ENCODE data around the gene DNAI4. TPM values are rescaled to one million over a fixed set of nuclear protein-coding genes. Genes with fewer than 3 reads are reported as not detected.

The DNAI4 gene
- total and polyA plus RNA-seq, 2 of the 8 experiments (the other 6 are each of a cell fraction or from before 2014, with no cell fraction given), result 0.32 to 2.1 TPM

DNA sequence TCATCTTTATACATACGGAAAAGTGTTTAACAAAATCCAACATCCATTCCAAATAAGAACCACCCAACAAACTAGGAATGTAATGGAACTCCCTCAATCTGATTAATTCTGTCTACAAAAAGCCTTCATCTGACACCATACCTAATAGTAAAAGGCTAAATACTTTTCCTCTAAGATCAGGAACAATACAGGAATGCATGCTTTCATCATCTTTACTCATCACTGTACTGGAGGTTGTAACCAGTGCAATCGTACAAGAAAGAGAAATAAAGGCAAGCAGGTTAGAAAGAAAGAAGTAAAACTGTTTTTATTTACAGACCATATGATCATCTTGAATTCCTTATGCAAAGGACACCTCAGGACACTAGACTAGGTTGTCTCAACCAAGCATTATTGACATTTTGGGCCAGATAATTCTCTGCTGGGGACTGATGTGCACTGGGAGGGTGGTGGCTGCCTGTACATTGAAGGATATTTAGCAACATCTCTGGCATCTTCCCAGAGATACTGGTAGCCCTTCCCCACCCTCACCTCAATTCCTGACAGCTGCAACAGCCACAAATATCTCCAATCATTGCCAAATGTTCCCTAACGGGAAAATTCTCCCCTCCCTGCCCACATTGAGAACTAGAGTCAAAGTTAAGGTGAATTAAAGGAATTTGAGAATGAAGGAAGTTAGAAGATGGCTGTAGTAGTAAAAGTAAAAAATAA lies 93.0 kb downstream of the DNAI4 start:
- H2BK5ac ChIP-seq (ENCODE audit: low read depth, low read length), result no peak overlapping the region
- WGBS, 2 experiments (ENCODE audit: extremely low coverage in 1 of 2, insufficient coverage in 1 of 2, insufficient read length in 1 of 2, insufficient replicate concordance in 2 of 2, low coverage in 1 of 2, low lambda C conversion rate in 2 of 2, missing lambda C conversion rate in 1 of 2), result 89% methylated on average over 3 of the region's 3 CpGs; no CpG with 5 or more reads in 1 of the 2 experiments
- no peak for DNase-seq (ENCODE audit: low read depth in 1 of 2, low spot score in 2 of 2)
- TF ChIP-seq POLR2AphosphoS5 (IDR thresholded peaks at IDR 0.05; ENCODE audit: low read depth, low read length) (no peak), SRF (IDR thresholded peaks at IDR 0.05; ENCODE audit: low read depth, low read length) (no peak), SP1 (IDR thresholded peaks at IDR 0.05; ENCODE audit: low read depth, low read length) (no peak), KDM1A (IDR thresholded peaks at IDR 0.05; ENCODE audit: borderline replicate concordance, low read length) (no peak), SAP30 (IDR thresholded peaks at IDR 0.05; ENCODE audit: insufficient read depth, insufficient replicate concordance, low read length) (no peak), CBX5 (IDR thresholded peaks at IDR 0.05; ENCODE audit: low read depth, low read length) (no peak), FOSL1 (IDR thresholded peaks at IDR 0.05; ENCODE audit: insufficient read depth, low read depth, low read length) (no peak), RFX5 (IDR thresholded peaks at IDR 0.05; ENCODE audit: borderline replicate concordance, low read depth, low read length) (no peak), KDM4A (IDR thresholded peaks at IDR 0.05; ENCODE audit: low read depth, low read length, severe bottlenecking) (no peak), SUZ12 (IDR thresholded peaks at IDR 0.05; ENCODE audit: low read length) (no peak), EP300 (IDR thresholded peaks at IDR 0.05; ENCODE audit: borderline replicate concordance in 1 of 2, low read depth in 2 of 2, low read length in 2 of 2) (no peak), SP2 (IDR thresholded peaks at IDR 0.05; ENCODE audit: low read length) (no peak)
- TF ChIP-seq, protein P1, sequence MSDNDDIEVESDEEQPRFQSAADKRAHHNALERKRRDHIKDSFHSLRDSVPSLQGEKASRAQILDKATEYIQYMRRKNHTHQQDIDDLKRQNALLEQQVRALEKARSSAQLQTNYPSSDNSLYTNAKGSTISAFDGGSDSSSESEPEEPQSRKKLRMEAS (IDR thresholded peaks at IDR 0.05), result no peak

More for the DNA sequence above, 93.0 kb downstream of the DNAI4 start:
- no peak overlapping the region for H3K27ac ChIP-seq (ENCODE audit: low read depth, low read length)
- H3K4me2 ChIP-seq (ENCODE audit: insufficient read depth in 1 of 2, low read depth in 2 of 2, low read length in 2 of 2), result no peak overlapping the region
- H3K23me2 ChIP-seq (ENCODE audit: low read depth, low read length), result no peaks in the 10 kb centered on the region
- POLR2A ChIA-PET (ENCODE audit: partially characterized antibody), result no interaction called here
- H4K8ac ChIP-seq (ENCODE audit: extremely low read depth, insufficient read depth, low read length), result no peak overlapping the region
- H3K36me3 ChIP-seq (ENCODE audit: control insufficient read depth in 2 of 4, insufficient read depth in 4 of 4, low read length in 3 of 4), result no peaks in the 10 kb centered on the region
- no peak overlapping the region for H2BK20ac ChIP-seq (ENCODE audit: low read length)
- no peak overlapping the region for H2BK120ac ChIP-seq (replicated peaks; ENCODE audit: low read depth, low read length)
- H3K18ac ChIP-seq (ENCODE audit: extremely low read depth, low read length), result no peak overlapping the region
- no peaks in the 10 kb centered on the region for H3K79me2 ChIP-seq (ENCODE audit: control insufficient read depth in 1 of 2, insufficient read depth in 2 of 2, low read length in 2 of 2)
- H3K56ac ChIP-seq (replicated peaks; ENCODE audit: insufficient read length, low read depth, low read length), result no peak overlapping the region
- H3K9me3 ChIP-seq (ENCODE audit: insufficient read depth in 2 of 2, low read depth in 1 of 2, low read length in 1 of 2), result no peaks in the 10 kb centered on the region
- H3K9ac ChIP-seq (replicated peaks in 1 of 4; ENCODE audit: extremely low read depth in 1 of 4, low read depth in 3 of 4, low read length in 3 of 4), result no peak overlapping the region
- no peak overlapping the region for H3K14ac ChIP-seq (ENCODE audit: insufficient read length)
- H3K27me3 ChIP-seq (replicated peaks in 1 of 4; ENCODE audit: control insufficient read depth in 3 of 4, extremely low read depth in 1 of 4, insufficient read depth in 3 of 4, low read length in 3 of 4), result no peaks in the 10 kb centered on the region
- no peak overlapping the region for H2BK15ac ChIP-seq (ENCODE audit: low read length)
- H2AFZ ChIP-seq (ENCODE audit: low read length), result no peak overlapping the region
- H2AK5ac ChIP-seq (ENCODE audit: low read depth, low read length), result no peak overlapping the region
- no peak overlapping the region for H3K23ac ChIP-seq (ENCODE audit: insufficient read length)
- no peaks in the 10 kb centered on the region for H4K20me1 ChIP-seq (replicated peaks in 1 of 2; ENCODE audit: control insufficient read depth in 1 of 2, insufficient read depth in 2 of 2, low read length in 2 of 2)
- H3K4me3 ChIP-seq (ENCODE audit: extremely low read depth in 1 of 4, insufficient read depth in 2 of 4, low read depth in 3 of 4, low read length in 4 of 4), result no peak overlapping the region
- H3K4ac ChIP-seq (replicated peaks; ENCODE audit: insufficient read length, low read depth, low read length), result no peak overlapping the region
- H4K5ac ChIP-seq (ENCODE audit: insufficient read length, low read depth, low read length), result no peak overlapping the region
- no peak overlapping the region for H2BK12ac ChIP-seq (ENCODE audit: low read depth, low read length)
- H3K79me1 ChIP-seq (ENCODE audit: low read depth, low read length), result no peaks in the 10 kb centered on the region
- no peak overlapping the region for H4K91ac ChIP-seq (replicated peaks; ENCODE audit: insufficient read length, low read length)
- no peaks in the 10 kb centered on the region for H3K4me1 ChIP-seq (replicated peaks in 1 of 4; ENCODE audit: control insufficient read depth in 3 of 4, insufficient read depth in 4 of 4, low read length in 3 of 4)
- FAIRE-seq, result no peak
- CTCF ChIA-PET (ENCODE audit: partially characterized antibody), result interaction anchor here (0.6 kb wide), 1 partner anchor 65 kb away, joined by 3 read pairs; no protein-coding TSS in a partner anchor

All from H1 (cell line).